Endothelial cell (in vitro differentiated cells): ENCODE measurements around the gene ANKRD65. TPM values are rescaled to one million over a fixed set of nuclear protein-coding genes. Genes with fewer than 3 reads are reported as not detected.
A peak's percentile ranks its signal among the peaks of the same experiment; 100 is the strongest.
"Not testable (repeated sequence)": the region's sequence is repeated elsewhere in the genome, so short reads cannot be mapped to it uniquely, and the experiment has no call there.

Source experiments
- DNase-seq: peaks from one replicate; pipeline ENCODE4 v3.0.0; 2021; ENCODE audit warnings: low spot score
- H3K27ac Mint-ChIP-seq: one replicate; pipeline ENCODE4 v1.8.0; 2021; ENCODE audit warnings: mixed read lengths, inconsistent platforms; ENCODE audit not compliant: unreplicated experiment
- H3K27me3 Mint-ChIP-seq: one replicate; pipeline ENCODE4 v1.8.0; 2021; ENCODE audit warnings: mild to moderate bottlenecking, moderate library complexity, mixed read lengths, inconsistent platforms; ENCODE audit not compliant: unreplicated experiment
- H3K36me3 Mint-ChIP-seq: one replicate; pipeline ENCODE4 v1.8.0; 2021; ENCODE audit warnings: mild to moderate bottlenecking, low read depth, mixed read lengths, inconsistent platforms; ENCODE audit not compliant: unreplicated experiment
- H3K4me1 Mint-ChIP-seq: one replicate; pipeline ENCODE4 v1.8.0; 2021; ENCODE audit warnings: mild to moderate bottlenecking, mixed read lengths, inconsistent platforms; ENCODE audit not compliant: unreplicated experiment
- H3K4me3 Mint-ChIP-seq: one replicate; pipeline ENCODE4 v1.8.0; 2021; ENCODE audit warnings: mild to moderate bottlenecking, mixed read lengths, inconsistent platforms; ENCODE audit not compliant: unreplicated experiment
- H3K9me3 Mint-ChIP-seq: one replicate; pipeline ENCODE4 v1.8.0; 2021; ENCODE audit warnings: mixed read lengths, inconsistent platforms; ENCODE audit not compliant: unreplicated experiment
- CTCF ChIP-seq: fragments of 200-600 bp; sonication (generic); IDR thresholded peaks from one replicate; pipeline ENCODE4 v1.5.0; 2021; ENCODE audit warnings: antibody characterized with exemption; ENCODE audit not compliant: unreplicated experiment
- total RNA-seq: library from RNA; stranded (reverse); fragmentation: NEBNext Ultra II Directional; extraction: Animal tissue kit (Norgen Biotek cat#: 25700); gene quantifications from one replicate; pipeline ENCODE4 v1.2.1, GENCODE V29; 2021; ENCODE audit not compliant: unreplicated experiment

Gene ANKRD65
- total RNA-seq, 1 donor from 2014 or later: 0.31 TPM

- DNase-seq: peak; percentile 84
- H3K36me3 Mint-ChIP-seq: peaks cover 21% of the 10 kb centered on the region
- TF ChIP-seq CTCF: no peak
- peak within 1 kb of the TSS; percentile 74 for H3K27ac Mint-ChIP-seq
- no peaks in the 10 kb centered on the region for H3K9me3 Mint-ChIP-seq
- peak within 1 kb of the TSS; percentile 94 for H3K4me3 Mint-ChIP-seq
- H3K27me3 Mint-ChIP-seq: peaks cover 13% of the 10 kb centered on the region
- H3K4me1 Mint-ChIP-seq: peaks cover 11% of the 10 kb centered on the region
Observed at GRCh38 chr1:1406821-1407635, 14.0 kb downstream of the ANKRD65 start, which contains the start of gene MRPL20. Gene MRPL20, minus strand, starts transcription at chr1:1407293. Its CDS starts 76 bp downstream, at chr1:1407217.

GRCh38 chr1:1406101-1406820, 14.8 kb downstream of the ANKRD65 start:
- no peak for TF ChIP-seq CTCF
- no peak for DNase-seq
- Mint-ChIP-seq H3K27me3 (peaks cover 13% of the 10 kb centered on the region), H3K9me3 (no peaks in the 10 kb centered on the region), H3K4me3 (peak overlapping the region; percentile 94), H3K27ac (peak overlapping the region; percentile 74), H3K36me3 (peaks cover 27% of the 10 kb centered on the region), H3K4me1 (peaks cover 18% of the 10 kb centered on the region)

- Mint-ChIP-seq H3K36me3 (peaks cover 36% of the 10 kb centered on the region), H3K4me1 (peaks cover 27% of the 10 kb centered on the region), H3K27ac (peak overlapping the region; percentile 53), H3K9me3 (no peaks in the 10 kb centered on the region), H3K4me3 (peak overlapping the region; percentile 13), H3K27me3 (peaks cover 18% of the 10 kb centered on the region)
- no peak for TF ChIP-seq CTCF
- DNase-seq: no peak
Observed at GRCh38 chr1:1403653-1404052, 17.4 kb downstream of the ANKRD65 start.

GRCh38 chr1:1402901-1403392, 18.1 kb downstream of the ANKRD65 start:
- not testable (repeated sequence) for H3K4me3 Mint-ChIP-seq

GRCh38 chr1:1402072-1402900, 18.8 kb downstream of the ANKRD65 start:
- Mint-ChIP-seq H3K36me3 (peaks cover 39% of the 10 kb centered on the region), H3K4me3 (peak overlapping the region; percentile 84), H3K9me3 (no peaks in the 10 kb centered on the region), H3K27me3 (peaks cover 18% of the 10 kb centered on the region), H3K27ac (peak overlapping the region; percentile 74), H3K4me1 (peaks cover 35% of the 10 kb centered on the region)
- no peak for TF ChIP-seq CTCF
- DNase-seq: peak; percentile 64

More at GRCh38 chr1:1402901-1403392, 18.1 kb downstream of the ANKRD65 start:
- not testable (repeated sequence) for H3K27ac Mint-ChIP-seq, H3K9me3 Mint-ChIP-seq, DNase-seq
- H3K27me3 Mint-ChIP-seq: peaks cover 18% of the 10 kb centered on the region
- H3K4me1 Mint-ChIP-seq: peaks cover 33% of the 10 kb centered on the region
- H3K36me3 Mint-ChIP-seq: peaks cover 39% of the 10 kb centered on the region
